ENCODE measurements around the gene ASB3.

DNA sequence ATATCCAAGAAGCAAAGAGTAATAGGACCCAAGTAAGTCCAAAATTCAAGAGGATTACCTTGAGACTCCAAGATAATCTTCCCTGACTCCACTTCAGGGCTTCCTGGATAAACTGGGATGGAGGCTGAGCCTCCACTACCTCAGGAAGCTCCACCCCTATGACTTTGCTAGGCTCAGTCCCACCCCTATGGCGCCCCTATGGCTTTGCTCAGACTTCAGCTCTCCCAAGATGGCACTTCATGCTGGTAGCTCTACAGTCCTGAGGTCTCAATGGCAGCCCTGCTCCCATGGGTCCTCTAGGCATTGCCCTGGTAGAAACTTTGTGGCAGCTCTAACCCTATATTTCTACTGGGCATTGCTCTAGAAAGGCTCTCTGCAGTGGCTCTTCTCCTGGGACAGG lies 89.1 kb downstream of the ASB3 start:
- no peak for TF ChIP-seq EGR1 (conservative IDR thresholded peaks at IDR 0.05)
- no peak for TF ChIP-seq SETDB1 (IDR thresholded peaks at IDR 0.05; ENCODE audit: low read length)
- TF ChIP-seq, protein P1, sequence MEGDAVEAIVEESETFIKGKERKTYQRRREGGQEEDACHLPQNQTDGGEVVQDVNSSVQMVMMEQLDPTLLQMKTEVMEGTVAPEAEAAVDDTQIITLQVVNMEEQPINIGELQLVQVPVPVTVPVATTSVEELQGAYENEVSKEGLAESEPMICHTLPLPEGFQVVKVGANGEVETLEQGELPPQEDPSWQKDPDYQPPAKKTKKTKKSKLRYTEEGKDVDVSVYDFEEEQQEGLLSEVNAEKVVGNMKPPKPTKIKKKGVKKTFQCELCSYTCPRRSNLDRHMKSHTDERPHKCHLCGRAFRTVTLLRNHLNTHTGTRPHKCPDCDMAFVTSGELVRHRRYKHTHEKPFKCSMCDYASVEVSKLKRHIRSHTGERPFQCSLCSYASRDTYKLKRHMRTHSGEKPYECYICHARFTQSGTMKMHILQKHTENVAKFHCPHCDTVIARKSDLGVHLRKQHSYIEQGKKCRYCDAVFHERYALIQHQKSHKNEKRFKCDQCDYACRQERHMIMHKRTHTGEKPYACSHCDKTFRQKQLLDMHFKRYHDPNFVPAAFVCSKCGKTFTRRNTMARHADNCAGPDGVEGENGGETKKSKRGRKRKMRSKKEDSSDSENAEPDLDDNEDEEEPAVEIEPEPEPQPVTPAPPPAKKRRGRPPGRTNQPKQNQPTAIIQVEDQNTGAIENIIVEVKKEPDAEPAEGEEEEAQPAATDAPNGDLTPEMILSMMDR (IDR thresholded peaks at IDR 0.05 in 2 of 3, conservative IDR thresholded peaks at IDR 0.05 in 1 of 3; ENCODE audit: insufficient read depth in 2 of 3, low read depth in 1 of 3, low read length in 3 of 3): no peak
- TF ChIP-seq, protein P2, sequence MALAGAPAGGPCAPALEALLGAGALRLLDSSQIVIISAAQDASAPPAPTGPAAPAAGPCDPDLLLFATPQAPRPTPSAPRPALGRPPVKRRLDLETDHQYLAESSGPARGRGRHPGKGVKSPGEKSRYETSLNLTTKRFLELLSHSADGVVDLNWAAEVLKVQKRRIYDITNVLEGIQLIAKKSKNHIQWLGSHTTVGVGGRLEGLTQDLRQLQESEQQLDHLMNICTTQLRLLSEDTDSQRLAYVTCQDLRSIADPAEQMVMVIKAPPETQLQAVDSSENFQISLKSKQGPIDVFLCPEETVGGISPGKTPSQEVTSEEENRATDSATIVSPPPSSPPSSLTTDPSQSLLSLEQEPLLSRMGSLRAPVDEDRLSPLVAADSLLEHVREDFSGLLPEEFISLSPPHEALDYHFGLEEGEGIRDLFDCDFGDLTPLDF (CRISPR knock-in tag; IDR thresholded peaks at IDR 0.05): no peak
- no peak for TF ChIP-seq MAFK (IDR thresholded peaks at IDR 0.05; ENCODE audit: low read length)
- no peak for TF ChIP-seq POLR3A (IDR thresholded peaks at IDR 0.05; ENCODE audit: borderline replicate concordance, extremely low read depth, insufficient read depth, insufficient read length)
- TF ChIP-seq, protein P3, sequence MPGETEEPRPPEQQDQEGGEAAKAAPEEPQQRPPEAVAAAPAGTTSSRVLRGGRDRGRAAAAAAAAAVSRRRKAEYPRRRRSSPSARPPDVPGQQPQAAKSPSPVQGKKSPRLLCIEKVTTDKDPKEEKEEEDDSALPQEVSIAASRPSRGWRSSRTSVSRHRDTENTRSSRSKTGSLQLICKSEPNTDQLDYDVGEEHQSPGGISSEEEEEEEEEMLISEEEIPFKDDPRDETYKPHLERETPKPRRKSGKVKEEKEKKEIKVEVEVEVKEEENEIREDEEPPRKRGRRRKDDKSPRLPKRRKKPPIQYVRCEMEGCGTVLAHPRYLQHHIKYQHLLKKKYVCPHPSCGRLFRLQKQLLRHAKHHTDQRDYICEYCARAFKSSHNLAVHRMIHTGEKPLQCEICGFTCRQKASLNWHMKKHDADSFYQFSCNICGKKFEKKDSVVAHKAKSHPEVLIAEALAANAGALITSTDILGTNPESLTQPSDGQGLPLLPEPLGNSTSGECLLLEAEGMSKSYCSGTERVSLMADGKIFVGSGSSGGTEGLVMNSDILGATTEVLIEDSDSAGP (CRISPR knock-in tag; IDR thresholded peaks at IDR 0.05): no peak
- no peak for TF ChIP-seq ARNT (IDR thresholded peaks at IDR 0.05)
